IPS-15b (cell line): ENCODE data around the gene TREM2.

ENCODE experiments used
- H3K27me3 ChIP-seq: one replicate; pipeline ENCODE4 v1.6.1; 2013; ENCODE audit warnings: low read length; ENCODE audit not compliant: control insufficient read depth, insufficient read depth
- H3K36me3 ChIP-seq: one replicate; pipeline ENCODE4 v1.6.1; 2013; ENCODE audit warnings: low read length; ENCODE audit not compliant: control insufficient read depth, insufficient read depth
- H3K4me1 ChIP-seq: one replicate; pipeline ENCODE4 v1.6.1; 2013; ENCODE audit warnings: mild to moderate bottlenecking, low read length; ENCODE audit not compliant: control insufficient read depth, insufficient read depth
- H3K4me3 ChIP-seq: one replicate; pipeline ENCODE4 v1.5.1; 2013; ENCODE audit warnings: low read depth, low read length
- H3K9ac ChIP-seq: one replicate; pipeline ENCODE4 v1.6.1; 2013; ENCODE audit warnings: low read depth, mild to moderate bottlenecking, low read length
- H3K9me3 ChIP-seq: one replicate; pipeline ENCODE4 v1.6.1; 2013; ENCODE audit warnings: mild to moderate bottlenecking, low read length; ENCODE audit not compliant: control insufficient read depth, insufficient read depth

TREM2 gene

GRCh38 chr6:41161380-41161779 lies 1.5 kb downstream of the TREM2 start:
- H3K27me3 ChIP-seq: no peaks in the 10 kb centered on the region

GRCh38 chr6:41160933-41161332 lies 2.0 kb downstream of the TREM2 start:
- no peaks in the 10 kb centered on the region for H3K9me3 ChIP-seq
- H3K4me1 ChIP-seq: no peaks in the 10 kb centered on the region
- no peaks in the 10 kb centered on the region for H3K27me3 ChIP-seq
- H3K36me3 ChIP-seq: no peaks in the 10 kb centered on the region
- H3K9ac ChIP-seq: no peak overlapping the region
- H3K4me3 ChIP-seq: no peak overlapping the region

More at GRCh38 chr6:41161380-41161779, 1.5 kb downstream of the TREM2 start:
- H3K36me3 ChIP-seq: no peaks in the 10 kb centered on the region
- H3K4me3 ChIP-seq: no peak overlapping the region
- no peak overlapping the region for H3K9ac ChIP-seq
- no peaks in the 10 kb centered on the region for H3K4me1 ChIP-seq
- H3K9me3 ChIP-seq: no peaks in the 10 kb centered on the region

GRCh38 chr6:41159415-41160082 lies 3.4 kb downstream of the TREM2 start:
- Histone ChIP-seq H3K27me3 (no peaks in the 10 kb centered on the region), H3K9ac (no peak overlapping the region), H3K4me1 (no peaks in the 10 kb centered on the region), H3K36me3 (no peaks in the 10 kb centered on the region), H3K9me3 (no peaks in the 10 kb centered on the region), H3K4me3 (no peak overlapping the region)

DNA sequence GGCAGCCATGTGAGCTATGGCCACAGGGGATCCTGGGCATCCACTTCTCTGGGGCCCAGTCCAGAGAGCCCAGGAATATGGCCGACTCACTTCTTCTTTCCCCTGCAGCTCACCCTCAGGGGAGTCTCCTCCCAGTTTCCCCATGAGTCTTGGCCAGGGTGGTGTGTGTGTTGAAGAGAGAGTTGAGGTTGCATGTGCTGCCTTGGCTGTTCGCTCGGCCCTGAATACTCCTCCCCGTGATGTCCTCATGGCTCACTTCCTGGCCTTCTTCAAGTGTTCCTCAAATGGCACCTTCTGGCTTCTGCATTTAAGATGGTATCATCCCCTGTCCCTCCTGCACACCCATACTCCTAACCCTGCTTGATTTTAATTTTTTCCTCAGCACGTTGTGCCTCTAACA lies 5.6 kb downstream of the TREM2 start:
- H3K4me1 ChIP-seq: no peaks in the 10 kb centered on the region

GRCh38 chr6:41156771-41157170 lies 6.1 kb downstream of the TREM2 start:
- H3K36me3 ChIP-seq: no peaks in the 10 kb centered on the region
- H3K9me3 ChIP-seq: no peaks in the 10 kb centered on the region
- H3K4me3 ChIP-seq: no peak overlapping the region
- H3K27me3 ChIP-seq: no peaks in the 10 kb centered on the region
- H3K4me1 ChIP-seq: no peaks in the 10 kb centered on the region
- H3K9ac ChIP-seq: no peak overlapping the region

More for the DNA sequence above, 5.6 kb downstream of the TREM2 start:
- Histone ChIP-seq H3K9ac (no peak overlapping the region), H3K36me3 (no peaks in the 10 kb centered on the region), H3K9me3 (no peaks in the 10 kb centered on the region), H3K4me3 (no peak overlapping the region), H3K27me3 (no peaks in the 10 kb centered on the region)

GRCh38 chr6:41156001-41156400 lies 6.9 kb downstream of the TREM2 start:
- no peak overlapping the region for H3K4me3 ChIP-seq
- no peaks in the 10 kb centered on the region for H3K9me3 ChIP-seq
- H3K36me3 ChIP-seq: no peaks in the 10 kb centered on the region
- no peak overlapping the region for H3K9ac ChIP-seq
- H3K4me1 ChIP-seq: no peaks in the 10 kb centered on the region
- no peaks in the 10 kb centered on the region for H3K27me3 ChIP-seq

GRCh38 chr6:41155132-41155805 lies 7.6 kb downstream of the TREM2 start:
- Histone ChIP-seq H3K4me1 (no peaks in the 10 kb centered on the region), H3K36me3 (no peaks in the 10 kb centered on the region), H3K27me3 (no peaks in the 10 kb centered on the region), H3K9ac (no peak overlapping the region), H3K9me3 (no peaks in the 10 kb centered on the region), H3K4me3 (no peak overlapping the region)

- Histone ChIP-seq H3K4me3 (no peak within 1 kb of the TSS), H3K27me3 (no peaks in the 10 kb centered on the region), H3K9ac (no peak within 1 kb of the TSS), H3K4me1 (no peaks in the 10 kb centered on the region), H3K9me3 (no peaks in the 10 kb centered on the region), H3K36me3 (no peaks in the 10 kb centered on the region)
These were observed 8.8 kb downstream of the TREM2 start, which contains the start of gene TREML1 for GRCh38 chr6:41153992-41154625. TSS of gene TREML1 (minus strand) at chr6:41154347. CDS start at chr6:41154288, 59 bp downstream.

GRCh38 chr6:41153451-41153850 lies 9.5 kb downstream of the TREM2 start:
- H3K36me3 ChIP-seq: no peaks in the 10 kb centered on the region
- no peaks in the 10 kb centered on the region for H3K27me3 ChIP-seq
- no peak overlapping the region for H3K9ac ChIP-seq
- no peaks in the 10 kb centered on the region for H3K9me3 ChIP-seq
- H3K4me3 ChIP-seq: no peak overlapping the region
- H3K4me1 ChIP-seq: no peaks in the 10 kb centered on the region

GRCh38 chr6:41150671-41151070 lies 12.2 kb downstream of the TREM2 start:
- no peak overlapping the region for H3K9ac ChIP-seq
- H3K9me3 ChIP-seq: no peaks in the 10 kb centered on the region
- no peaks in the 10 kb centered on the region for H3K4me1 ChIP-seq
- H3K36me3 ChIP-seq: no peaks in the 10 kb centered on the region
- H3K4me3 ChIP-seq: no peak overlapping the region
- no peaks in the 10 kb centered on the region for H3K27me3 ChIP-seq

DNA sequence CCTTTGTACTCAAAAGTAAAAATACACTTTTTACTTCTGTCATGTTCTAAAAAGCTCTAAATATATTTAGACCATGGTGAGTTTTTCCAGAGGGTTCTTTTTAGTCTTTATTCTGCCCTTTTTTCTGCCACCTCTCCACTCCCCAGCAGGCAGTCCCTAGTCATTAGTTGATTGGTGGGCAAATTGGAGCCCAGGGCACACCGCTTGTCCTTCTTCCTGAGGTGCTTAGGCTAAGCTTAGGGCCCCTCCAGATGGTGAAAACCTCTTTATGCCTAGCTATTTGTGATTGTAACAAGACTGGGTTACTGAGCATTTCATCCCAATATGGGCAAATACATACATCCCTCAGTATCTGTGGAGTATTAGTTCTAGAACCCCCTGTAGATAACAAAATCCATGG lies 15.0 kb downstream of the TREM2 start:
- no peaks in the 10 kb centered on the region for H3K9me3 ChIP-seq
- no peak overlapping the region for H3K4me3 ChIP-seq
- H3K27me3 ChIP-seq: no peaks in the 10 kb centered on the region
- no peaks in the 10 kb centered on the region for H3K4me1 ChIP-seq
- no peaks in the 10 kb centered on the region for H3K36me3 ChIP-seq
- no peak overlapping the region for H3K9ac ChIP-seq

GRCh38 chr6:41136911-41137310 lies 26.0 kb downstream of the TREM2 start:
- Histone ChIP-seq H3K4me1 (peaks cover 3% of the 10 kb centered on the region), H3K9ac (no peak overlapping the region), H3K27me3 (no peaks in the 10 kb centered on the region), H3K36me3 (no peaks in the 10 kb centered on the region), H3K9me3 (no peaks in the 10 kb centered on the region), H3K4me3 (no peak overlapping the region)
